AG04449 (cell line): ENCODE measurements around the gene PDE3A.

ENCODE experiments used
- CTCF ChIA-PET: fragments of 350-600 bp; formaldehyde crosslinking; extraction: SDS; loops from one replicate; lab custom pipeline; 2021; ENCODE audit warnings: antibody characterized with exemption; lab: Yijun Ruan, JAX
- POLR2A ChIA-PET: fragments of 400-600, 350-600 bp; formaldehyde crosslinking; extraction: SDS; loops from one replicate; lab custom pipeline; 2020; ENCODE audit warnings: antibody characterized with exemption, inconsistent platforms; lab: Yijun Ruan, JAX
- DNase-seq: peaks from one replicate; pipeline ENCODE4 v3.0.0-alpha.2; 2010; ENCODE audit warnings: low read depth, low spot score
- H3K4me3 ChIP-seq: 2 replicates; pipeline ENCODE4 v1.5.1; 2011; ENCODE audit warnings: low read depth, mild to moderate bottlenecking, control low read depth, low read length
- CTCF ChIP-seq: IDR thresholded peaks from one replicate; pipeline ENCODE4 v1.5.1; 2011; ENCODE audit warnings: mild to moderate bottlenecking, moderate library complexity, low read length, control low read depth, inconsistent platforms; ENCODE audit not compliant: insufficient read depth; ENCODE audit errors: missing control alignments

The PDE3A gene

DNA sequence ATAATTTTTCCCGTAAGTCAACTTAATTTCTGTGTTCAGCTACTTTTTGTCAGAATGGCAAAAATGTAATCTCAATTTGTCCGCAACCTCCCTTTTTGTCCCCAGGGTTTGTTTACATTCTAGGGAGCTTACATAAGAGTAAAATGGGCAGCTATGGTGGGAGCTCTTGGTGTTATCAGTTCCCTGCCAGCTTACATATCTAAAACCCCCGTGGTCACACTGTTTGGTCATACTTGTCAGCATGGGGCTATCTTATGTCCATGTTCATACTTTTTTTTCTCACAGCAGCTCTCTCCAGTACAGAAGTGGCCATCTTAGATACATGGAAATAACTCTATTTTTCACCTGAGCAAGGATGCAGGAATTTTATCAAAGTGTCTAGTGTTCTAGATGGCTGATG lies 343.5 kb downstream of the PDE3A start:
- POLR2A ChIA-PET: no interaction called here
- CTCF ChIA-PET: no interaction called here

DNA sequence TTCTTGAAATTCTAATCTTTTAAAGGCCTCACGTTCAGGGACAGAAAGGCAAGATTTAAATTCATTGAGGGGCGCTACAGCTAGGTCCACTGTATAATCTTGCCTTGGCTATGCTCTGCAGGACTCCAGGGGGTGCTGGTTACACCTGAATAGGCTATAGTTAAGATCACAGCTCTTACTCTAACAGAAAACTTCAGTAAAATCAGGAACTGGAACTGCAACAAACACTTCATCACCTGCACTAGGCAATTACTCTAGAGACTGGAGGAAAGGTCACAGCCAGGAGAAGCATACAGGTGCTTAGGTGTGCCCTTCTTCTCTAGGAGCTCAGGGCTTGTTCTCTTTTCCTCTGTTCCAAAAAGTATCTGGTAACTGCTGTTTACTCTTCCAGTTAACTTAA lies 347.7 kb downstream of the PDE3A start:
- no peak for DNase-seq
- no peak for TF ChIP-seq CTCF
- H3K4me3 ChIP-seq: no peak overlapping the region
- CTCF ChIA-PET: no interaction called here
- POLR2A ChIA-PET: no interaction called here

More for the DNA sequence above, 343.5 kb downstream of the PDE3A start:
- TF ChIP-seq CTCF: no peak
- DNase-seq: no peak
- no peak overlapping the region for H3K4me3 ChIP-seq

- DNase-seq: no peak
- TF ChIP-seq CTCF: no peak
- POLR2A ChIA-PET: no interaction called here
- no peak overlapping the region for H3K4me3 ChIP-seq
- CTCF ChIA-PET: no interaction called here
Measured at GRCh38 chr12:20716985-20717384, 348.6 kb downstream of the PDE3A start.

DNA sequence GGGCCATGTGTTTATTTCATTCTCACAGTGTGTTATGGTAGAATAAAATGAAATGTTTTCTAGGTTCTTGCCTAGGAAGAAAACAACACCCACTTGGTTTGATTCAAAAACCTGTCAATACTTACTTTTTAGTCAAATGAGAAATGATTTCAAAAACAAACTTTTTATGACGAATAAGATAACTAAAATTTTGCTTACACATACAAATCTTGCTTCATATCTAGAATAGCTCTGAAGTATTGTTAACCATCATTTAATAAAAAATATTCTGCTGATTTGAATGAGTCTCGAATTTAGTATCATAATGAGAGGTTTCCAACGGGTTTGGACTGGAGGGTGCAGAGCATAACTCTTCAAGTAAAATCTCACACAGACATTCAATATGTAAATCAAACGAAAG lies 350.0 kb downstream of the PDE3A start:
- ChIA-PET CTCF (no interaction called here), POLR2A (no interaction called here)
- DNase-seq: no peak
- no peak overlapping the region for H3K4me3 ChIP-seq
- TF ChIP-seq CTCF: no peak

- DNase-seq: no peak
- H3K4me3 ChIP-seq: no peak overlapping the region
- no peak for TF ChIP-seq CTCF
- CTCF ChIA-PET: no interaction called here
- POLR2A ChIA-PET: no interaction called here
Measured at GRCh38 chr12:20722142-20722541, 353.8 kb downstream of the PDE3A start.

DNA sequence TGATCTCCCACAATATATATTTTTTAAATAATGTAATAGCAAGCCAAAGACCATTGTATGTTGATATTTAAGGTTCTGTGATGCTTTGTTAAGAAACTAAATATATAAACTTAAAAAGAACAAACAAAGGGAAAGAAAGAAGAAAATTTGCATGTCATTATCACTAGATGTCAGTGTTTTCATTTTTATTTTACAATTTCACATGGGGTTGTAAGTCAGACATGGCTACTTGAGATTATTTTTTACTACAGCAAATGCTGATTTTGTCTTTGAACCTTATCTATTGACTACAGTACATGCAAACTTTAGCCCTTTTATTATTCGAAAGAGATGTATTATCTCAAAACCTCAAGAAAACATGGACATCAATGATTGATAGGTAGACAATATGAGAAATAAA lies 362.9 kb downstream of the PDE3A start:
- no peak overlapping the region for H3K4me3 ChIP-seq
- POLR2A ChIA-PET: no interaction called here
- no peak for DNase-seq
- CTCF ChIA-PET: no interaction called here
- no peak for TF ChIP-seq CTCF
